GM21367 (cell line): ENCODE data around the gene FAM50A.
"Not testable (repeated sequence)": the region's sequence is repeated elsewhere in the genome, so short reads cannot be mapped to it uniquely, and the experiment has no call there.

Experiments
- ATAC-seq: cut with Tn5 transposase; IDR thresholded peaks from one replicate; pipeline ENCODE4 v1.9.1; 2021; ENCODE audit not compliant: unreplicated experiment

The FAM50A gene

DNA sequence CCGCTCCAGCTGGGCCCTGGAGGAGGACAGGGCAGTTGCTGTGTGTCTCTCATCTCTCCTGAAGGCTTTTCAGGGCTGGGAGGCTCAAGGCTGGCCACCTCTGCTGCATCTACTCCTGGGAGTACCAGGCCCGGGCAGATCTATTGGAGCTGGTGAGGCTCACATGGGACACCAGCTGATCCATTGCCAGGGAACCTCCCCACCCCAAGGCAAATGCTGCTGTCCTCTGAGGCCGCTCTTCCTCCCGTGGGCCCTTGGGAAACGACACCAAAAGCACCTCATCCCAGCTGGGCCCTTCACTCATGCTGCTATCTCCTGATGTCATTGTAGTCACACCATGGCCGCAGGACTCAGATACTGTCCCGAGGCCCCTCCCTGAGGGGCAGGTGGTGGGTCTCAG is 38.8 kb downstream of the FAM50A start:
- ATAC-seq = no peak

DNA sequence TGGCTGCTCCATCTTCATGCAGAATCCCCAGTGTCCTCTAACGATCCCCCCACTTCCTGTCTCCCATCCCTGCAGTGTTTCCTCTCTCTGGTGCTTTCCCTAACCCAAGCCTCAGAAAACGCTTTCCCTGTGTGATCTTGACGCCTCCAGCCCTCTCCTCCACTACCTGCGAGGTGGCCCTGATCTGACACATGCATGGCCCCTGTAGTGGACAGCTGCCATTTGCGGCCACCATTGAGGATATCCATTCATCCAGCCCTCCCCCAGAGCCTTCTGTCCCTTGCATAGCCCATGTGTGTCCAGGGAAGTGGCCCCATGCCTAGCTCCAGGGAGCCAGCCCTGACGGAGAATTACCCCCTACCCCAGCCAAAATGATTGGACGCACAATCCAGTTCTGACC is 39.4 kb downstream of the FAM50A start:
- no peak for ATAC-seq

- no peak for ATAC-seq
Observed at GRCh38 chrX:154484255-154485149, 40.6 kb downstream of the FAM50A start.

- ATAC-seq = no peak
Observed at GRCh38 chrX:154485150-154486051, 41.5 kb downstream of the FAM50A start.

DNA sequence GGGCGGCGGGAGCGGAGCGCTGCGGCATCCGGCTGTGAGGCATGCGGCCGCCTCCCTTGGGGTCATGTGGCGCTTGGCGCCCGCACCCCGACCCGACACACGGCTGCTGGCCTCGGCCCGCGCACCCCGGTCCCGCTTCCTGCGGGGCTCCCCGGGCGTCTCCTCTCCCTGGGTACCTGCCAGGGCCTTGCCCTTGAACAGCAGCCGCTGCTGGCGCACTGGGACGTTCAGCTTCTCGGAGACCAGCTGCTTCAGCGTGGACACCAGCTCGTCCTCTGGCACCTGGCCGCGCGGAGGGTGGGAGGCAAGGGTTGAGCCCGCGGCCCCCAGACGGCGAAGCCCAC is 42.1 kb downstream of the FAM50A start:
- ATAC-seq = no peak

- ATAC-seq = no peak
Observed at GRCh38 chrX:154486396-154487207, 42.7 kb downstream of the FAM50A start, which contains the start of gene UBL4A. Gene UBL4A, minus strand, starts transcription at chrX:154486615. Its CDS starts 31 bp downstream, at chrX:154486584.

GRCh38 chrX:154487518-154488290 is 43.8 kb downstream of the FAM50A start:
- no peak for ATAC-seq

- no peak for ATAC-seq
Observed at GRCh38 chrX:154488336-154489075, 44.6 kb downstream of the FAM50A start.

DNA sequence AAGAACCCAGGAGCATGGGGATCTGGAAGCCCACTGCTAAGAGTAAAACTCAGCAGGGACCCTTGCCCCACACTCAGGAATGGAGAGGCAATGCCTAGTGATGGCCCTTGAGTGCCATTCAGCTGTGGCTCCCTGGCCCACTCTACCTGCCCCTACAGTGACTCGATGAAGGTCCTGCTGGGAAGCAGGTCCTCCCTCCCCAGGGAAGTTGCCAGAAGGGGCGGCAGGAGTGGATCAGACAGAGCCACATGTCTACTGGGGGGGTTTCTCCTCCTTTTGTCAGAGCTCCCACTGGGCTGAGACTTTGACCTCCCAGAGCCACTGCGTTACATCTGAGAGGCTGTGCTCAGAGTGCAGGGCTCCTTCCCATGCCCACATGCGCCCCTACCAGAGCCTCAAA is 45.2 kb downstream of the FAM50A start:
- no peak for ATAC-seq

- peak; percentile 21 for ATAC-seq
Observed at GRCh38 chrX:154490021-154490413, 46.1 kb downstream of the FAM50A start.

GRCh38 chrX:154490414-154491083 is 46.6 kb downstream of the FAM50A start, which contains the start of gene SLC10A3:
Gene SLC10A3, minus strand, starts transcription at chrX:154490629. Its CDS starts 1,689 bp downstream, at chrX:154488940.
- peak; percentile 69 for ATAC-seq

GRCh38 chrX:154494715-154495114 is 50.8 kb downstream of the FAM50A start:
- no peak for ATAC-seq

DNA sequence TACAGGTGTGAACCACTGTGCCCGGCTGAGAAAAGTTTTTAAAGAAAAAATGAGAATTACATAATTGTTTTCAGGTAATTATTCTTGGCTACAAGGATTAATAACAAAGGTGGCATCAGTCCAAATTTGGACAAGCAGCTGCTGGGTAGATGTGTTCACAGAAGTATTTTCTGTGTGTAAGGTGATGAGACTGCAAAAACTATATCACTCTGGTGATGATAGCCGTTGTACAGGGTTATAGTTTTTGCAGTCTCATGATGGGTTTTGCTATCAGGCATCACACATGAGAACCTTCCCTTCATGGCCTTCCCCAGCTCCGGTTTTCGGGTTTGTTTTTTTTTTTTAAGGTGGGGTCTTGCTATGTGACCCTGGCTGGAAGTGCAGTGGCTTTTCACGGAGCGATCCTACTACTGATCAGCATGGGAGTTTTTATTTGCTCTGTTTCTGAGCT is 51.6 kb downstream of the FAM50A start:
- no peak for ATAC-seq

DNA sequence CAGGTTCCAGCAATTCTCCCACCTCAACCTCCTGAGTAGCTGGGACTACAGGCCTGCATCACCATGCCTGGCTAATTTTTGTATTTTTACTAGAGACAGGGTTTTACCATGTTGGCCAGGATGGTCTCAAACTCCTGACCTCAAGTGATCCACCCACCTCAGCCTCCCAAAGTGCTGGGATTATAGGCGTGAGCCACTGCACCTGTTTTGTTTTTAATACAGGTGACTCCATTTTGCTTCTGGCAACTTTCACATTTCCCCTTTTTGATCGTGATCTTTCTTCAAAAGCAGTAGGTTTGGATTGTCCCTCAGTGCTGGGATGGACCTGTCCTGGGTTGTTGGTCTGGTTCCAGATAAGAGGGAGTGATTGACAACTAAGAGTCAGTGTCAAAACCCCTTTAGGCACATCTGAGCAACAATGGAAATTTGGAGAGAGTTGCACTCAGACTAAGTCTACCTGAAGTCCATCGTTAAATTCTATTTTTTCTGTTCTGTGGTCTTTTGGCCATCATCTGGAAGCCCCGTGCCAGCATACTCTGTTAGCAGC is 52.7 kb downstream of the FAM50A start:
- not testable (repeated sequence) for ATAC-seq
